NCI-H2196 (cell line): ENCODE measurements around the gene PIAS1.

ENCODE experiments used
- DNase-seq: peaks from one replicate; lab custom pipeline; 2025; ENCODE audit not compliant: unreplicated experiment; lab: John Stamatoyannopoulos, UW

PIAS1 gene

DNA sequence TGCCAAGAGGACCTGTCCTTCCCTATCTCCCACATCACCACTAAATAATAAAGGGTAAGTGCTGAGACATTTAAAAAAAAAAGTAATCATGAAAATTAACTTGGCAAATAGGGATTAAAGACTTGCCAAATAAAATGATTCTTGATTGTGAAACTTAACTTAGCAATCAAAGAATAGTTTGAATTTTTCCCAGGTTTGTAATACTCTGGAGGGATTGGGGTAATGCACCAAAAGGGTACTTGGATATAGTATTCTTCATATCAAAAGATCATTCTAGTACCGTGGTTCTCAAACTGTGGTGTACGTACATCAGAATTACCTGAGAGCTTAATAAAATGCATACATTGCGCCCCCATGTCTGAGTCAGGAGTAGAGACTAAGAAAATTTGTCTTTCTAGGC is 122.5 kb downstream of the PIAS1 start:
- DNase-seq: no peak

DNA sequence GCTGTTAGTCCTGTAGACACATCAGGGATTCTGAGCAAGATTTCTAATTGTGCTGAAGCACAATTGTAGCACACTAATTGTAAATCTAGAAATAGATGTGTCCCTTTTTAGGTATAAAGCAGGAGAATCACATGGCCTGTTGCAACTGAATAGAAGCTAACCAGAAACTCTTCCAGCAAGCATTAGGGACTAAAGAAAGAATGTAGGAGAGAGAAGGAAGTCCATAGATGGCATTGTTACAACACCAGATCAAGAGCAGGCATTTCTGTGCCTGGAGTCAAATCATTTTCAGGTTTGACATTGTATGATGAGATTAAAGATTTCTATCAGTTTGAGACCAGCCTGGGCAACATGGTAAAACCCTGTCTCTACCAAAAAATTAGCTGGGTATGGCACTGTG is 123.6 kb downstream of the PIAS1 start:
- DNase-seq: no peak

DNA sequence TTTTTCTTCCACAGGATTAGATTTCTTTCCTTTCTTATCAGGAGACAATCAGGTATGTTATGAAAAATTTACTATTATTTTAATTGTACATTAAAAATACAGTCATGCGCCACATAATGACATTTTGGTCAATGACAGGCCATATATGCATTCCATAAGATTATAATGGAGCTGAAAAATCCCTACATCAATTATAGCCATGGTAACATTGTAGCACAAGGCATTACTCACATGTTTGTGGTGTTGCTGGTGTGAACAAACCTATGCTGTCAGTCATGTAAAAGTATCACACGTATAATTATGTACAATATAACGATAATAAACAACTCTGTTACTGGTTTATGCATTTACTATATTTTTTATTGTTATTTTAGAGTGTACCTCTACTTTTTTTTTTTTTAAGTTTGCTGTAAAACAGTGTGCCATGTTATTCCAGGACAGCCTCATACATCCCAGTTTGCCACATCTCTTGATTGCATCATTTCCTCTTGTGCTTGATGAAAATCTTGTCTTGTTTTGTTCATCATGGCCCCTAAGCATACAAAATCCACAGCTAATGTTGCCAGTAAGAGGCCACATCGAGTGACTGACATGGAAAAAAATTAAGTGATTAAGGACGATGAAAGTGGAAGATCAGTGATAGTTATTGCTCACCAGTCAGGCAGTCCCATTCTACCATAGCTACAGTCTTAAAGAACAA is 129.7 kb downstream of the PIAS1 start:
- no peak for DNase-seq

DNA sequence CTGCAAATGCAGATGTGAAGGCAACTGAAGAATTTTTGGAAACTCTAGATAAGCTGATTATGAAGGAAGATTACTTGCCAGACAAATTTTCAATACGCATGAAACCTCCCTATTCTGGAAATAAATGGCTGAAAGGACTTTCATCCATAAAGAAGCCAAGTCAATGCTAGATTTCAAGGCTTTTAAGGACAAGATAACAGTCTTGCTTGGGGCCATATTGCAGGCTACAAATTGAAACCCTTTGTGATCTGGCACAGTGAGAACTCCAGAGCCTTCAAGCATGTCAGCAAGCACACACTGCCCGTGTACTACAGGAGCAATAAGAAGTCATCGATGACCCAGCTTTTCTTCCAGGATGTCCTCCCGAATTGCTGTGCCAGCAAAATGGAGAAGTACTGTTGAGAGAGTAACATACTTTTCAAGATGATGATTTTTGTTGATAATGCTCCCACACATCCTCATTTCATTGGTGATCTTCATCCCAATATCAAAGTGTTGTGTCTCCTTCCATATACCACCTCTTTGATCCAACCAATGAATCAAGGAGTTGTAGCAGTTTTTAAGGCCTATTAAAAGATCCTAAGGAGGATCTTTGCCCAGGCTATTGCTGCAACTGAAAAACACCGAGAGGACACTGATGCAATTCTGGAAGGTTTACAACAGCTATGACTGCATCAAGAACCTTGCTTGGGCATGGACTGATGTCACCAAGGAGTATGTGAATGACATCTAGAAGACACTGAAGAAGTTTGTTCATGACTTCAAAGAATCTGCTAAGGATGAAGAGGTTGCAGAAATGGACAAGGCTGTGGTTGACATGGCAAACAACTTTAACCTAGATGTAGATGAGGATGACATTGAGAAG is 130.7 kb downstream of the PIAS1 start:
- no peak for DNase-seq

DNA sequence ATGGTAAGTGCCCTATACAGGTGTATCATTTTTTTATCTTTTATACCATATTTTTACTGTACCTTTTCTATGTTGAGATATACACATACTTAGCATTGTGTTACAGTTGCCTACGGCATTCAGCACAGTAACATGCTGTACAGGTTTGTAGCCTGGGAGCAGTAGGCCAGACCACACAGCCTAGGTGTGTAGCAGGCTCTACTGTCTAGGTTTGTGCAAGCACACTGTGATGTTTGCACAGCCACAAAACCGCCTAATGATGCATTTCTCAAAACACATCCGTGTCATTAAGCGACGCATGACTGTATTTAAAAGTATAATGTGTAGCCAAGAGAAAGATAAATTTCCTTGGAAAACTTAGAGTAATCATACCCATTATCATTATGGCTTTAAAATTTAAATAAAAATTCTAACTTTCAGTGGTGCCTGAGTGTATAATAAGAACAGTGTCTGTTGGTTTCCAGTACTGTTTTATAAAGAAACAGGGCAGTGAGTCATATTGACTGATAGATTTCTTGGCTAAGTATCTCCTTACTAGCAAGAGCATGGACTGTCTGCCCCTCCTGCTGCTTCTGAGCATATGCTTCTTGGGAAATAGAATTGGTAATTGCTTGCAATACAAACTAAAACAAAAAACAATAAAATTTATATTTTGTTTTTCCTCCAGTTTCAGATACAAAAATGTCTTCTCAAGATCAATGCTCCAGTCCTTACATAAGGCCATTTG is 132.7 kb downstream of the PIAS1 start:
- no peak for DNase-seq

DNA sequence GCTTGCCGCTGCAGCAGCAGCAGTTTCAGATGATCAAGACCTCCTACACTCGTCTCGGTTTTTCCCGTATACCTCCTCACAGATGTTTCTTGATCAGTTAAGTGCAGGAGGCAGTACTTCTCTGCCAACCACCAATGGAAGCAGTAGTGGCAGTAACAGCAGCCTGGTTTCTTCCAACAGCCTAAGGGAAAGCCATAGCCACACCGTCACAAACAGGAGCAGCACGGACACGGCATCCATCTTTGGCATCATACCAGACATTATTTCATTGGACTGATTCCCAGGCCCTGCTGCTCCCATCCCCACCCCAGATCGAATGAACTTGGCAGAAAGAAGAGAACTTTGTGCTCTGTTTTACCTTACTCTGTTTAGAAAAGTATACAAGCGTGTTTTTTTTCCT is 133.4 kb downstream of the PIAS1 start:
- DNase-seq: peak; percentile 56

DNA sequence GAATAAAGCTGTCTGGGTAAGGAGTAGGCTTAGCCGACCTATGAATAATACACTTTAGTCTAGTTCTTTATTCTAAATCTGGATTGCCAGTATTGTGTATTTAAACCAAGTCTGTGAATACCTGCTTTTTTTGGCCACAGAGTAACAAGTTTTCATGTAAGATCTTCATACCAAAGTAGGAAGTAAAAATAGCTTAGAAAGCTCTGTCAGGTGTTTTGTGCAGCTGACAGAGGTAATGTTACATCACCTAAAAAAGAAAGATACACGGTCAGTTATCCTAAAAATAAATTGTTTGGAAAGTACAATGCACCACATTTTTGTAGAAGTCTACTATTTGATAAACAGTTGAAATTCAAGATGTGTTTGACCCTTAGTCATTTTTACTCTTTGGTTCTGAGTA is 134.5 kb downstream of the PIAS1 start:
- DNase-seq: no peak

DNA sequence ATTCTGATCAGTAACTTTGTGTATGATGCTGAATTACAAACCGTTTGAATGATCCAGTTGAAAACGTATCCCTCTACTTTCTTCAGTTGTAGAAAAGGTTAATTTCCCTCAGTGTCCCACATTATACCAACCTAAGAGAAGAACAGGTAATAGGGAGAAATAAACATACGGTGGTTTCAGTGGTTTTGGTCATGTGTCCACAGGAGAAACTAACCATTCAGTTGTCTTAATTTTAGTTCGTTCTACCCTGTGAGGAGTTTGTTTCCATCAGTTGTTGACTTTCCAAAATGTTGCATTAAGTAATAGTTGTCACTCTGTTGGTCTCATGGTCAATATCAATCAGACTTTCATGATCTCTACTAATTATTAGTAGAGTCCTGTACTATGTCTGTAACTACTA is 135.9 kb downstream of the PIAS1 start:
- DNase-seq: no peak

DNA sequence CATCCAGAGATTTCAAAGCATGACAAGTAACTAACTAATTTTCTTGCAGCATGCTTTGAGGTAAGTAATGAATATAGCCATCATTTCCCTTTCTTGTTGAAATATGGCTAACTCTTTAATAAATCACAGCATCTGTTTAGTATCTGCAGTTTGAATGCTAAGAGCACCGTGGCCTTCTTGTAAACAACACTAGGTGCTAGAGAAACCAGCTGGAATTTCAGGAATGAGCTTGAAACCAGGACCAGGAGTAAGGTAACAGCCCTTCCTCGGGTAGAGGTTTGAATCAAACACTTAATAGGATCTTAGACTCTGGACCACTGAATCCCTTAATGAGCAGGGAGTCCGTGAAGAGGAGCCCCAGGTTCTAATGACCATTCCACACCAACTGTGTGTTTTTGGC is 137.4 kb downstream of the PIAS1 start:
- DNase-seq: no peak

DNA sequence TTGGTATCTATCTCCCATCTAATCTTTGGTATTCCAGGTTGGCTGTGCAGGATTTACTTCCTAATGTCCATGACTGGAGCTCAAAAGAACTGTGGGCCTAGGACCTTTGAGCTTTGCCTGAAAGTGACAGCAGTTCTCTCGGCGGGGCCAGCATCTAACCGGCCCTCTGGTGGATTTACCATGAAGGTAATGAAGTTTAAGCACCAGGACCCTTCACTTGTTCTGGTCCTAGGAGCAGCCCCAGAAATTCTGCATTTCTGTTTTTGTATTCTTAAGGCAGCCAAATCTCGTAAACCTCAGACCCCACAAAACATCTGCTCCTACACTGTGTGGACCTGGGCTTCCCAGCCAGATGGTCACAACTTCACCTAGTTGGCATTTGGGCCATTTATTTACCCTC is 138.0 kb downstream of the PIAS1 start:
- no peak for DNase-seq

DNA sequence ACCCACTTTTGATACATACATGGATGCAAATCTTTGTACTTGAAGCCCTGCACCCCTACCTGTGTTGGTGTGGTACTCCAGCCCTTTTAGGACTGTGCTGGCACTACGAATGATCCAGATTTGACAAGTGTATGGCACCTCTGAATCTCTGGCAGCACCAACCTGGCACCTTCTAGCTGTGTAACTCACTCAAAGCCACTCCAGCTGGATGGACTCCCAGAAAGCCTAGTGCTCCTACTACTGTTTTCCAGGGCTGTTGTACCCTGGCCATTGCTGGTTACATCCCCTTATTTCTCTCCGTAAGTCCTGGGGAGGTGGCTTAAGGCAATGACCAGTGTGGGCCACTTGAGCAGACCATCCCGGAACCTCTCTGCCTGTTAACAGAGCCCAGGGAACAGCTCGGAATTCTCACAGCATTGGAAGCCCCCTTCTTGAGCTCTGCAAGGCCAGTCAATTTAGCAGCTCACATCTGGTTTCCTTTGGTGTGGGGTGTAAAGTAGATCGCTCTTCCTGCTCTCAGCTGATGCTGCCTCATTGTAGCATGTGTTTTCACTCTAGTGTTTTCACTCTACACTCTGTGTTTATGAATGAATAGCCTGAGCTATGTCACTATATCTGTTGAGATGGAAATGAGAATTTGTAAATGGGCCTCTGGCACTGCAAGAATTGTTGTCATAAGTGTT is 138.8 kb downstream of the PIAS1 start:
- no peak for DNase-seq

DNA sequence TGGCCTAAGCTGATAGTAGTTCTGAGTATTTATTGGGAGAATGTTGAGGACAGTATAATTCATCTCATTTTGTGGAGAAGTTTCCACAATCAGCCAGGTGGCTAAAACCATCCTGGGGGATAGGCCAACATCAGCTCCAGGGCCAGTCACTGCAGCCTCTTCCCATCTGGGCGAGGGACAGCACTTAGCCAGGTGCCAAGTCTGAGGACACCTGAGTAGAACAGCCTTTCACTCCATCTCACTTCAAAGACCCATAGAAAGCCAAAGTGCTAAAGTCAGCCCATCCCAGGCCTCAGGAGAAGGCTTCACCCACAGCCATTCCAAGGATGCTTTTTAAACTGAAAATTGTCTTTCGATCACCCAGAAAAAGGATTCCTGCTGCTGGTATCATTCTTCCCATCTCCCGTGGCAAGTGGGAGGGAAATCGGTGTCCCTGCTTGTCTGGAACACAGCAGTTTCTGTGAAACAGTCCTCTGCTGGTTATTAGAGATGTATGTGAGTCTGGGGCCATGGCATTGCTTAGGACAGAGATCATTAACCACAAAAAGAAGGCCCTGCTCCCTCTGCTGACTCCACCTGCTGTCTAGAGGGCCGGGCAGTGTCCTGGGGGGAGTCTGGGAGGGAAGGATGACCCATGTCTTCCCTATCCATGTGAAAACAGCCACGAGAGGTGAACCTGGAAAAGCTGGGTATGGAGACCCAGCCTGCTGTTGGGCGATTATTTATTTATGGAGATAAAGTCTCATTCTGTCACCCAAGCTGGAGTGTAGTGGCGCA is 141.4 kb downstream of the PIAS1 start:
- DNase-seq: no peak

DNA sequence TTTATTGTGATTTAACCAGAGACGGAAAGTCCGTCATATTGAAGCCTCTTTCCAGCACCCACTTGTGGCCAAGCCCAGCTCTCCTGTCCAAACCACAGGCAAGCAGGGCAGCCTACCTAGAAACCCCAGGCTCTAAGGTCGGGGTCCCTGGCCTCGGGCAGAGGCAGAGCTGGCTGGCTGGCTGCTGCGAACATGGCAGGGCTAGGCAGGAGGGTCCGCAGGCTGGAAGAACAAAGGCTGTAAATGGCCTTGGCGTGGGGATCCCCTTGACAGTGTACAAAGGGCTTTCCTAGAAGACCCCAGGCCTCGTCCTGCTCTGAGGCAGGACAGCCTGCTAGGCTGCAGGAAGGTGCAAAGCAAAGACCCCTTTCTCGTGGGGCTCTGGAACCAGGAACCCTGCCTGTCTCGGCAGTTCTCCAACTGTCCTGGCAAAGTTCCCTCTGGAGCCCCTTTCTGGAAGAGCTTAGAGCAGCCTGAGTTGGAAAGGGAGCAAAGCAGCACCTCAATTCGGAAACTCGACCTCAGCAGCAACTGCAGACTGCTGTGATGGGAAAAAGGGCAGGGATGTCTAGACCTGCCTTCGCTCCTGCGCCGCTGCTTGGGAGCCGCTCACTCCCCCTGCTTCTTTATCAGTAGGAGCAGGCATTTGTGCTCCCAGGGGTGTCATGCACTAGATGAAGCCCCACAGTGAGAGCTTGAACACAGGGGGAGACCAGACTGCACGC is 142.5 kb downstream of the PIAS1 start:
- DNase-seq: no peak

DNA sequence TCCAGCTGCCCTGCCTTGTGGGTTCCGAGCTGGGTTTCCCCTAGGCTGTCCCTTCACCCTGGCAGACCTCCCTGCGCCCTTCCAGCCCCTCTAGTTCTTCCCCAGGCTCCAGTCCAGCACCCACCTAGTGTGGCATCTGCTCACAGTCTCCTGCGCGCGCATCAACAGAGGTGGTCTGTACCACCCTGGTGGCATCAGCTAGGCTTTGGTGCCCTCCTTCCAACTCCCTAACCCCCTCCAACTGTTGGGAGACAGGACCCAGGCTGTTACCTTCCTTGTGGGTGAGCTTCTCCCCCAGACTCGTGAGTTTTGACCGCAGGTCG is 143.0 kb downstream of the PIAS1 start:
- no peak for DNase-seq

DNA sequence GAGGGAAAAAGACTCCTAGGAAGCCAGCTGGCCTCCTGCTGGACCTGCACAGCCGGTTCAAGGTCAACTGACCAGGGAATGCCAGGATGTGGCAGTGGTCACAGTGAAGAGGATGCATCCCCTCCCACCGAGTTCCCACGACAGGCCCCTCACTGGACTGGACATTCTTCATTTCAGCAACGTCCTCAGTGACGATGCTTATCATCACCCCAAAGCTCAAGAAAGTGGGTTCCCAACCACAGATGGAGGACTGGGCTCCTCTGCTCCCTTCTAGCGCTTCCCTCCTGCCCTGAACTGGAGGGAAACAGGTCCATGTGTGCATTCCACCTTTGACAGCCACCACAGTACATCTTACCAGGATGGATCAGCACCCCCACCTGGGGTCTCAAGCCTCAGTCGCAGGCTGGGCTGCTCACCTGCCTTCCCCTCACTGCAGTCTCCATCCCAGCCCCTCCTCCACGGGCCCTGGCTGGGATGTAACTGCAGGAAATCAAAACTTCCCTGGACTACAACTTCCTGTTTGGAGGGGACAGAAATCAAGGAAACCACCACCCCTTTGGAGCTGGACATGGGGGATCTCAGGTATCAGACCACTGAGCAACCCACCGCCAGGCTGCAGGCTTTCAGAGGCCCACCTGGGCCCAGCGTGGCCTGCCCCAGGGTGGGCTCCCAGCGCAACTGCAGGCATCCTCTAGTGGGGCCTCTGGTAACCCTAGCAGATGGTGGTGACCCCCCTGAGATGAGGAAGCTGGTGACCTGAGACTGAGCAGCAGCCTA is 143.7 kb downstream of the PIAS1 start:
- no peak for DNase-seq

DNA sequence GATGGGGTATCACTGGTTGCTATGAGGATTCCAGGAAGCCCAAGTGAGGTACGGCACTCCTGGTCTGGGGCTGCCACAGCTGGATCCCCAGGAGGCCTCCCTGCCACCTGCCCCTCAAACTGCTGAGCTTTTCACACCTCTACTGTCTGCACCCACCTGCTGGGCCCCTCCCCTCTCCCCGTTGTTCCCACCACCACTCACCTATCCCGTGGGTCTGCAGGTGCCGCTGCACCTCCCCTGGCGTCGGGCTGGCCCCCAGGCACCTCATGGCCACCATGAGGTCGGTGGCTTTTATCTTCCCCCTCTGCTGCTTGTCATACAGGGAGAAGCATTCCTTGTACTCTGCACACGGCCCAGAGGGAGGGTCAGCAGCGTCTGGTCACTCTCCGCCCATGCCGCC is 145.2 kb downstream of the PIAS1 start:
- no peak for DNase-seq

DNA sequence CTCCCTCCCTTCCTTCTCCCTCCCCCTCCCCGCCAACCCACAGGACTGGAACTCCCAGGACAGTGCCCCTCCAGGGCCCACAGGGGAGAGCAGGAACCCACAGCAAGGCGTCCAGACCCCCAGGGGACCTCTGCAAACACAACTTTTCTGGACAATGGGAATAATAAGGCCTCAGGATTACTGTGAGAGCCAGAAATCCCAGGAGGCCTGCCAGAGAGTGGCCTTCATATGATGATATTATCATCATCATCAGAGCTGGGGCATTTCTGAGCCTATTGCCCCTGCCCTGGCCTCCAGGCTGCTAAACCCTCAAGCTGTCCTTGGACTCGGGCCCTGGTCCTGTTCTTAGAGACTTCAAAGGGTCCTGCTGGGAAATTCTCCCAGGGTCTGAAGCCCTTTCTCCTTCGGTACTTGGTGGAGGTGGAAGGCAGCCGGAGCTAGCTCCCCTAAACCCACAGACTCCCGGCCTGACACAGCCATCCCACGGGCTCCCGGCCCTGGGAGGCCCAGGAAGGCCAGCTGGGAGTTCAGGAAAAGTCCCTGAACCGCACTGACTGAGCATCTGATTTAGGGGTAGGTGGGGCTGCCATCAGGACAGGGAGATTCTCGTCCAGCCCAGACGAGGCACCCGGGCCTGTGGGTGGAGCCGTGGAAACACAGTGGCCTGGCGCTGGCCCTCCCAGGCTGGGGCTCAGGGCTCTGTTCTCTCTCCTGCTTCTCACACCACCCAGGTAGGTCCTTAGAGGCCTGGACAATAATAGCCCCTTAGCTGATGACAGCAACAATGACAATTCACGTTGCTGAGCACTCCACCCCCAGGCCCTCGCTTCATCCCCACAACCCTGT is 146.1 kb downstream of the PIAS1 start:
- no peak for DNase-seq

DNA sequence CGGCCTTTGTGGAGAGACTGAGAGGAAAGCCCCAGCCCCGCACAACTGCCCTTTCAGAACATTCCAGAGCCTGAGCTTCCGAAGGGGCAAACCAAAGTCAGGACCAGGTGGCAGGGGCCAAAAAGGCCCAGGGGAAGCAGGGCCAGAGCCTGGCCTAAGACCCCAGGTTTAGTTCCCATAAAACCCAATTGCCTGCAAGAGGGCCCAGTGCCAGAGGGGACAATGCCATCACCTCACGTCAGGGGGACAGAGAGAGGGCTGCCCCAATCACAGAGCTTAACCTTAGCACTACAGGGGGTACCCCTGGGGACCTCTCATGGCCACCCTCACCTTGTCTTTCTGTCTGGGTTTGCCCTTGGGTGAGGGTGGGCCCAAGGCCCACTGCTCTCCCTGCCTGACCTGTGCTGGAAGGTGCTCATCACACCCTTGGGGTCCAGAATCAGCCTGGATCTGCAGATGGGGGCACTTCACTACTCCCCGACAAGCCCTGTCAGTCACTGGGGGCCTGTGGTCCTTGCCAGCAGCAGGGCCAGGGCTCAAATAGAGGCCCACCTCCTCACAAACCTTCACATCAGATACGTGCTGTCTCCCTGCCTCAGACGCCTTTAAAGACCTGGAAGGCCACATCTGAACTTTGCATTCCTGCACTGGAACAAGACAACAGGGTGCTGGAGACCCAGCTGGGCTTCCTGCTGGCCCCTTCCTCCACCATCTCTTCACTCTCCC is 147.2 kb downstream of the PIAS1 start:
- no peak for DNase-seq
